CD4-positive, alpha-beta T cell treated with Interleukin-1 beta for 1 hour (primary cell): Measurements from ENCODE around the gene GLYR1.
"Not testable (repeated sequence)": the region's sequence is repeated elsewhere in the genome, so short reads cannot be mapped to it uniquely, and the experiment has no call there.

Experiments used
- DNase-seq, 2 donors: peaks; one replicate each; pipeline ENCODE4 v3.0.0-alpha.2; 2020 to 2022

Gene GLYR1

GRCh38 chr16:4846901-4847773, at the start of gene GLYR1, which contains the start of gene UBN1:
GLYR1 (minus strand) TSS chr16:4847288; CDS start chr16:4847265, 23 bp downstream.
UBN1 (plus strand) TSS chr16:4847481; CDS start chr16:4852918, 5,437 bp downstream.
- DNase-seq = peak; percentile 98 to 99

DNA sequence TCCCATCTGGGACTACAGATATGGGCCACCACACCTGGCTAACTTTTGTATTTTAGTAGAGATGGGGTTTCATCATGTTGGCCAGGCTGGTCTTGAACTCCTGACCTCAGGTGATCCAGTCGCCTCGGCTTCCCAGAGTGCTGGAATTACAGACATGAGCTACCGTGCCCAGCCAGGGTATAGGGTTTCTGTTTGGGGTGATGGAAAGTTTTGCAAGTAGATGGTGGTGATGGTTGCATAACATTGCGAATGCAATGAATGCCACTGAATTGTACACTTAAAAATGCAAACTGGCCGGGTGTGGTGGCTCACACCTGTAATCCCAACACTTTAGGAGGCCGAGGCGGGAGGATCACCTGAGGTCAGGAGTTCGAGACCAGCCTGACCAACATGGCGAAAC, 49.7 kb upstream of the GLYR1 start:
- not testable (repeated sequence) for DNase-seq

- DNase-seq = no peak
Observed at GRCh38 chr16:4895366-4895765, 48.3 kb upstream of the GLYR1 start.

DNA sequence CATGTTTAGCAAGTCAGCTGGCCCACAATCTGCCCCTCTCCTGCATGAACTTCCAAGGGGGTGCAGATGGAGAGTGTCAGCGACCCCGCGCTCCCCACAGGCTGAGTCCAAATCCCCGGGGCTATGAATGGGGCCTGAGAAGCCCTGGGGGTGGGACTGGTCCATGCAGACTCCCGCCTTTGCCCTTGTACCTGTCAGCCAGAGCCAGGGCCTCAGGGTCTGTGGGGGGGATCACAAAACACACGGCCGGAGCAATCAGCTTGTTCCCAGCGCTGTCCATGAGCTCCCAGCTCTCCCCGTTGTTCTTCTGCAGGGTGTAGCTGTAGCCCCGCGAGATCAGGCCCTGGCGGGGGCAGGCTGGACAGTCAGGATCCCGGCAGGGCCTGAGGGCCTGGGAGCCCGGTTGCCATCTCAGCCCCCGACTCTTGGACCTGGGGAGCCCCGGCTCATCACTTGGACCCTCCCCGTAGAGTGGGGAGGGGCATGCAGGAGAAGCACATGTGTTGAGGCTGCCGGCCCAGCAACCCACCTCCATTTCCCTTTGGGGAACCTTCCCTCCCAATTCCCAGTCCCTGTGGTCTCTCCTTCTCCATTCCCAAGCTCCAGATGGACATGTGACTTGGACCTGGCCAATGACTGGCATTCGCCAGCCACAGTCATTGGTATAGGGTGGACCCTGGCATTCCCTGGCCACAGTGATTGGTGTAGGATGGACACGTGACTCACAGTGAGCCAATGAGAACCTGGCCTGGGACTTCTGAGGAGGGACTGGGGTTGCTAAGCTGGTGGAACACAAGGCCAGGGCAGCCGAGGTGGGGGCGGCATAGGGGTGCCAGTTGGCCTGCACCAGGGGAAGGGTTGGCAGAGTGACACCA, 47.4 kb upstream of the GLYR1 start:
- no peak for DNase-seq

DNA sequence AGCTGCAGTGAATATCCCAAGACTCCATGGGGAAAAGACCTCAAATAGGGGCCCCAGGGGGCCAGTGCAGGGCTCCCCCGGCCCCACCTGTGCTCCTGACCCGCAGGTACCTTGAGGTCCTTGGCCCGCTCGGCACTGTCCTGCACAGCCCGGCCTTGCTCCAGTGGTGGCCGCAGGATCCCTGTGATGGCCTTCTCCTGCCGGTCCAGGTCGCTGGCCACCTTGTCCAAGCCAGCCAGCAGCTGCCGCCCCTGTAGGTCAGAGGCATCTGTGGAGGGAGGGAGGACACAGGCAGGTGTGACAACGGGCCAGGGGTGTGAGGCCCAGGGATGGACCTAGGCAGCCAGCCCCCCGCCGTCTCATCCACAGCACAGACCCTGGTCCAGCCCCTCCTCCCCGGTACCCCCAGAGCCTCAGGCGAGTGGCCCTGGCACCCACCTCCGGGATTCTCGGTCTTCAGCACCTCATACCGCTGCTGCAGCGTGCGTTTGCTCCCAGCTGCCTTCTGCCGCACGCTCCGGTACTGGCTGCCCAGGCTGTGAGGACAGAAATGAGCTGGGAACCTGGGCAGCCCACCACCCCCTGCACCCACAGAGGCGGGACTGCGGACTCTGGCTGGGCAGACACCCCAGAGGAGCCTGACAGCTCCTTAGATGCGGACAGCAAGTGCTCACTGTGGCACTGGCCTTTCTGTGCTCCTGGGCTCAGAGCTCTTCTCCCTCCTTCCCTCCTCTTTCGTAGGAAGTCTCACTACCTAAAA, 46.2 kb upstream of the GLYR1 start:
- no peak for DNase-seq

- no peak for DNase-seq
Observed at GRCh38 chr16:4892361-4893102, 45.4 kb upstream of the GLYR1 start.

GRCh38 chr16:4891886-4892216, 44.8 kb upstream of the GLYR1 start:
- DNase-seq = no peak

DNA sequence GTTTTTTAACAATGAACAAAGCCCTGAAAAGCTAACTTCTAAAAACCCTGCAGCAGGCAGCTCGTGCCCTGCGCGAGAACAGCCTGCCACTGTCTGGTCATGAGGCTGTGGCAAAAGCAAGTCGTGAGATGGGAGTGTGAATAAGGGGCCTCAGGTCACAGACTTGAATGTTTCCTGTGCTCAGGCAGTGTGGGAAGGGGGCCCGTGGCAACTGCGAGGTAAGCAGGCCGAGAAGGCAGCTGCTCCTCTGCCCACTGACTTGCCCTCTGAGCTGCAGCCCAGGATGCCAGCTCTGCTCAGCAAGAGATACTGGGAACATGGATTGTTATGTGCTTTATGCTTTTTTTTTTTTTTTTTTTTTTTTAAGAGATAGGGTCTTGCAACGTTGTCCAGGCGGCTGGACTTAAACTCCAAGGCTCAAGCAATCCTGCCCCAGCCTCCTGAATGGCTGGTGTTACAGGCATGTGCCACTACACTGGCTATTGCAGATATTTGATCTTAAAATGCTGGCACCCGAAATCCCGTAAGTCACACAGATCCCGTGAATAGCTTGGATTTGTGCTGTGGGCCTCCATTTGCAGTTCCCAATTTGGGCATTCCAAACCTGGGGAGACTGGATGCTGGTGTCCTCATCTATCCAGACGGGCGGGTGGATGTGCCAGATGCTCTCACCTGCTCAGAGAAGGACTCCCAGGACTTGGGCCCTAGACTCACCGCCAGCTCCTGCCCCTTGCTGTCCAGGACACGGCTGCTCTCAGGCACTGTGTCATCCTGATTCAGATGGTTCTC, 44.2 kb upstream of the GLYR1 start:
- no peak for DNase-seq

- no peak for DNase-seq
Observed at GRCh38 chr16:4890686-4891085, 43.6 kb upstream of the GLYR1 start.

DNA sequence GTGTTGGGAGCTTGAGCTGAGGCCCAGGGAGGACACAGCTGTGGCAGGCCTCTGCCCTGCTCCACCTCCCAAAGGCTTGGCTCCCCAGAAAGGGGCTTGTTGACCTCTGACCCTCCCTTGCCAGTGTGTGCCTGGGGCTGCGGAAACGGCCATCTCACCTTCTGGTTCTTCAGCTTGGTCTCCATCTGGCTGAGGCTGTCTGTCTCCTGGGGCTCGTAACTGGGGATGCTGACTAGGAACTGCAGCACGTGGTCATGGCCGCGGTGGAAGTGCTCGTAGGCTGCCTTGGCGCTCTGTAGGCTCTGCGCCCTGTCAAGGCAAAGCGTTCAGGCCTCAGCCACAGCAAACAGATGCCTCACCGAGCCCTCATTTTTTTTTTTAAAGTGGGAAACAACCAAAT, 42.9 kb upstream of the GLYR1 start:
- no peak for DNase-seq

DNA sequence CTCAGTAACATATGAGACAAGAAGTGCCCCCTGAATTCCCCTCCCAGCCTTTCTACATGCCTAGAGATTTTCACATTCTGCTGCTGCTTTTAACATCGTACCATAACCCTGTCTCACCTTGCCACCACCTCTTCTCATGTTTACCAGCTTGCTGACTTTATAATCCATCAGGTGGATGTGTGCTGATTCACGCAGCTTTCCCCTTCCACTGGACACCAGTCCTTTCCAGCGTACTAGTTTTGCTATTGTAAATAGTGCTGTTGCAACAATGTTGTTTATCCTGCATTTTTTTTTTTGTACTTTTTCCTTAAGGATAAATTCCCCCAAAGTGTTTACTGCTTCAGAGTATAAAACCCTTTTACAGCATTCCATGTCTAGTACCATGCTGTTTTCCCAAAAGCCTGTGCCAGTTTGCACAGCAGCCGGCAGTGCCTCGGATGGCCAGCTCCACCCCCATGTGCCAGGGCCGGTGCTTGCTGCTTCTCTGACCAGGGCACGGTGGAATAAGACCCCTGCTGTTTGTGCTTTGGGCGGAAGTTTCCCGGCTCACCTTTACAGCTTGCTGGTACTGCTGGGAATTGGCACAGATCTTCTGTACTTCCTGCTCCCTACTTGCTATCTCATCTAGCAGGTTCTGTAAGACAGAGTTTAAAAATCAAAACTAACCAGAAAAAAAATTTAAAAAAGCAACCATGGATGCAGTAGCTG, 41.5 kb upstream of the GLYR1 start:
- DNase-seq = no peak

GRCh38 chr16:4886151-4886550, 39.1 kb upstream of the GLYR1 start:
- DNase-seq = no peak

DNA sequence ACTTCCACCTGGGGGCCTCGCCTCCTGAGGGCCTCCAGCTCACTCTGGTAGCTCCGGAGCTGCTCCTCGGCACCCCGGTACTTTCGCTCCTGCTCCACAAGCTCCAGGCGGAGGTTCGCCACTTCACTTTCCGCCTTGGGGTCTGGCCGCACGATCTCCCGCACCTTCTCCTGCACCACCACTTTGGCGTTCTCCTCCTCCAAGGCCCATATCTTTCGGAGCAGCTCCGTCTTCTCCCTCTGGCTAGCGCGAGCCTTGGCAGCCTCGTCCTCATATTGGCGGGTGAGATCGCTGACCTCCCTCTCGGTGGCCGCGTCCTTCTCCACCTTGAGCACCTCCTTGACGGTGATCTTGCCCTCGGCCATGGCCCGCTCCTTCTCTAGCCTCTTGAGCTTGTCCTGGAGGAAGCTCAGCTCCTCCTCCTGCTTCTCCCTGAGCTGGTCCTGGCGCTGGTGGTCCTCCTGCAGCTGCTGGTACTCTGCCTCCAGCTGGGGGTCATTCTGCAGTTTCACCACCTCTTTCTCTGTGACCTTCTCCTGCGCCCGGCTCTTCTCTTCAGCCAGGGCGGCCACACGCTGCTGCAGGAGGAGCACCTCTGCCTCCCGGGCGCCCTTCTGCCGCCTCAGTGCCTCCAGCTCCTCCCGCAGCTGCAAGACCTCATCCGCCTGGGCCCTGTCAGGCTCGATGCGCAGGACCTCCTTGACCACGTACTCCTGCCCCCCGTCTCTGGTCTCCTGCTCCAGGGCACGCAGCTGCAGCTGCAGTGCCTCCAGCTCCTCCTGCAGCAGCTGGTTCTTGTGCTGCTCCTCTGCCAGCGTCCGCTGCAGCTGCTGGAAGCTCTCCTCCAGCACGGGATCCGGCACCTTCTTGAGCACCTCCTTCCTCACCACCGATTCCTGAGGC, 38.1 kb upstream of the GLYR1 start:
- no peak for DNase-seq

- DNase-seq = no peak
Observed at GRCh38 chr16:4884209-4884608, 37.1 kb upstream of the GLYR1 start.

GRCh38 chr16:4883501-4883900, 36.4 kb upstream of the GLYR1 start:
- no peak for DNase-seq

DNA sequence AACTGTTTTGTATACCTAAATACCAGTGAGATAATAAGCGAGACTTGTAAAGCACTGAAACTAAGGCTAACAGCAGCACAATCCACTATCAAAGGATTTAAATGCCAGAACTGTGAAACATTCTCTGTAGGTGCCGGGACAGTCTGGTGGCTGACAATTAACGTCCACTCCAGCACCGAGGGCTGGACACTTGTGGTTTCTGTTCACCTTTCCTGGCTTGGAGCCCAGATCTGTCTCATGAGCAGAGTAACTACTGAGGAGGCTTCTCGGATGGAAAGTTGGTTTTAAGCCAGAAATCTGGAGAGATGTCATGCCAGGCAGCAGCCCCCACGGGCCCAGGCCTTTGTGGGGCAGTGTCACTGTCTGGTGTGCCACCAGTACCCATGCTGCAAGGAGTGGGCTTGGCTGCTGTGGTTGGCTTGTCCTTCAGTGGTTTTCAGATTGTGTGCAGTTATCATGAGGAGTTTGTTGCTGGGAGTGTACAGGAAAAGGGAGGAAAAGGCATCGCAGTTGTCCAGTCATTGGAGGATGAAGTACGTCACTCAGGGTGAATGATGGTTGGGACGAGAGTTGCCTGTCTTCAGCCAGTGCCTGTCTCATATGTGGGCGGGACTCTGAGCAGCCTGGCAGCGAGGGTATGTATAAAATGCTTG, 35.7 kb upstream of the GLYR1 start:
- DNase-seq = no peak

- DNase-seq = no peak
Observed at GRCh38 chr16:4882000-4882632, 35.0 kb upstream of the GLYR1 start.

GRCh38 chr16:4880006-4880580, 33.0 kb upstream of the GLYR1 start:
- no peak for DNase-seq
